COR-L47 (cell line): ENCODE data around the gene SRSF7.
"Not testable (repeated sequence)": the region's sequence is repeated elsewhere in the genome, so short reads cannot be mapped to it uniquely, and the experiment has no call there.

Source experiments
- DNase-seq: peaks from one replicate; lab custom pipeline; 2025; lab: John Stamatoyannopoulos, UW

Gene SRSF7

GRCh38 chr2:38731684-38732221 is 19.4 kb downstream of the SRSF7 start:
- no peak for DNase-seq

- DNase-seq = no peak
These were observed 20.1 kb downstream of the SRSF7 start for GRCh38 chr2:38731090-38731489.

GRCh38 chr2:38728694-38729093 is 22.5 kb downstream of the SRSF7 start:
- no peak for DNase-seq

GRCh38 chr2:38727661-38728060 is 23.5 kb downstream of the SRSF7 start:
- no peak for DNase-seq

- DNase-seq = no peak
These were observed 28.0 kb downstream of the SRSF7 start for GRCh38 chr2:38723173-38723572.

GRCh38 chr2:38722271-38723061 is 28.7 kb downstream of the SRSF7 start:
- no peak for DNase-seq

GRCh38 chr2:38720613-38721241 is 30.4 kb downstream of the SRSF7 start:
- no peak for DNase-seq

- DNase-seq = no peak
These were observed 31.5 kb downstream of the SRSF7 start for GRCh38 chr2:38719706-38720105.

- no peak for DNase-seq
These were observed 32.6 kb downstream of the SRSF7 start for GRCh38 chr2:38718601-38719000.

GRCh38 chr2:38716185-38716584 is 35.0 kb downstream of the SRSF7 start:
- DNase-seq = no peak

GRCh38 chr2:38714941-38715340 is 36.2 kb downstream of the SRSF7 start:
- DNase-seq = not testable (repeated sequence)

GRCh38 chr2:38713338-38713737 is 37.8 kb downstream of the SRSF7 start:
- DNase-seq = no peak

GRCh38 chr2:38712871-38713270 is 38.3 kb downstream of the SRSF7 start:
- DNase-seq = no peak

- no peak for DNase-seq
These were observed 38.7 kb downstream of the SRSF7 start for GRCh38 chr2:38712413-38712812.

GRCh38 chr2:38711558-38711957 is 39.6 kb downstream of the SRSF7 start:
- DNase-seq = no peak

GRCh38 chr2:38709567-38710194 is 41.5 kb downstream of the SRSF7 start:
- no peak for DNase-seq

- no peak for DNase-seq
These were observed 42.1 kb downstream of the SRSF7 start for GRCh38 chr2:38708900-38709566.

GRCh38 chr2:38708491-38708890 is 42.7 kb downstream of the SRSF7 start:
- not testable (repeated sequence) for DNase-seq

GRCh38 chr2:38706846-38707345 is 44.3 kb downstream of the SRSF7 start:
- DNase-seq = no peak

- no peak for DNase-seq
These were observed 46.5 kb downstream of the SRSF7 start for GRCh38 chr2:38704664-38705063.

- not testable (repeated sequence) for DNase-seq
These were observed 47.8 kb downstream of the SRSF7 start for GRCh38 chr2:38703336-38703735.

- DNase-seq = no peak
These were observed 48.7 kb downstream of the SRSF7 start for GRCh38 chr2:38702413-38702812.
